Natural killer cell treated with Interleukin-12 subunit alpha and Interleukin-12 subunit beta and Interleukin-15 and Interleukin-18, amount 100 ng/mL, for 72 hours (primary cell): Measurements from ENCODE around the gene RPS2. TPM values are rescaled to one million over a fixed set of nuclear protein-coding genes. Genes with fewer than 3 reads are reported as not detected.

Source experiments
- ATAC-seq, 2 donors: fragments of 150-1000 bp; cut with Tn5 transposase in 1 of 2; sonication (Bioruptor Pico), chemical (Tn5 transposase) in 1 of 2; 2 replicates each; pipeline ENCODE4 v1.10.0; 2021
- DNase-seq: peaks from one replicate; pipeline ENCODE4 v3.0.0; 2022; ENCODE audit warnings: low spot score
- H3K27ac Mint-ChIP-seq, 2 donors: 1 replicate in 1 of 2; 2 replicates in 1 of 2; pipeline ENCODE4 v1.8.0; 2022; ENCODE audit warnings: mixed read lengths in 2 of 2, mild to moderate bottlenecking in 1 of 2, moderate library complexity in 1 of 2
- H3K27me3 Mint-ChIP-seq, 2 donors: 1 replicate in 1 of 2; 2 replicates in 1 of 2; pipeline ENCODE4 v1.8.0; 2022; ENCODE audit warnings: mixed read lengths in 2 of 2
- H3K36me3 Mint-ChIP-seq: one replicate; pipeline ENCODE4 v1.8.0; 2022; ENCODE audit warnings: mixed read lengths
- H3K4me1 Mint-ChIP-seq, 2 donors: 1 replicate in 1 of 2; 2 replicates in 1 of 2; pipeline ENCODE4 v1.8.0; 2022; ENCODE audit warnings: low read depth in 2 of 2, mixed read lengths in 2 of 2, mild to moderate bottlenecking in 1 of 2
- H3K4me3 Mint-ChIP-seq: one replicate; pipeline ENCODE4 v1.8.0; 2022; ENCODE audit warnings: mixed read lengths
- H3K9me3 Mint-ChIP-seq: 2 replicates; pipeline ENCODE4 v1.8.0; 2022; ENCODE audit warnings: mixed read lengths
- total RNA-seq, 2 donors: library from RNA; stranded (reverse); gene quantifications; one replicate each; pipeline ENCODE4 v1.2.3, GENCODE V29; 2022

The RPS2 gene
- total RNA-seq, 2 donors from 2014 or later: 2,056 to 2,952 TPM

GRCh38 chr16:1982013-1982433 is 17.4 kb upstream of the RPS2 start:
- H3K4me1 Mint-ChIP-seq: peaks cover 0 to 18% of the 10 kb centered on the region in 2 donors
- H3K36me3 Mint-ChIP-seq: no peaks in the 10 kb centered on the region
- H3K4me3 Mint-ChIP-seq: peak overlapping the region; percentile 75
- no peak overlapping the region for H3K27ac Mint-ChIP-seq
- peaks cover 0 to 10% of the 10 kb centered on the region in 2 donors for H3K27me3 Mint-ChIP-seq
- no peak for ATAC-seq
- H3K9me3 Mint-ChIP-seq: no peaks in the 10 kb centered on the region
- DNase-seq: no peak

GRCh38 chr16:1981398-1981836 is 16.8 kb upstream of the RPS2 start, which contains the start of gene NOXO1:
Gene NOXO1, minus strand, starts transcription at chr16:1981469. Its CDS starts 290 bp downstream, at chr16:1981179.
- Mint-ChIP-seq H3K36me3 (no peaks in the 10 kb centered on the region), H3K27ac (no peak within 1 kb of the TSS), H3K4me3 (peak within 1 kb of the TSS; percentile 75), H3K27me3 (peaks cover 0 to 10% of the 10 kb centered on the region in 2 donors), H3K4me1 (peaks cover 0 to 16% of the 10 kb centered on the region in 2 donors), H3K9me3 (no peaks in the 10 kb centered on the region)
- no peak for DNase-seq
- ATAC-seq: no peak

- H3K4me3 Mint-ChIP-seq: no peak overlapping the region
- no peaks in the 10 kb centered on the region for H3K9me3 Mint-ChIP-seq
- H3K27ac Mint-ChIP-seq: no peak overlapping the region
- ATAC-seq (no peak), DNase-seq (no peak)
- no peaks in the 10 kb centered on the region for H3K36me3 Mint-ChIP-seq
- H3K27me3 Mint-ChIP-seq: peaks cover 0 to 10% of the 10 kb centered on the region in 2 donors
- peaks cover 0 to 13% of the 10 kb centered on the region in 2 donors for H3K4me1 Mint-ChIP-seq
Measured at GRCh38 chr16:1980770-1981087, 16.1 kb upstream of the RPS2 start.

GRCh38 chr16:1980030-1980769 is 15.6 kb upstream of the RPS2 start:
- no peak overlapping the region for H3K4me3 Mint-ChIP-seq
- no peaks in the 10 kb centered on the region for H3K9me3 Mint-ChIP-seq
- H3K4me1 Mint-ChIP-seq: peaks cover 0 to 13% of the 10 kb centered on the region in 2 donors
- DNase-seq (no peak), ATAC-seq (no peak)
- no peak overlapping the region for H3K27ac Mint-ChIP-seq
- peaks cover 0 to 10% of the 10 kb centered on the region in 2 donors for H3K27me3 Mint-ChIP-seq
- no peaks in the 10 kb centered on the region for H3K36me3 Mint-ChIP-seq

GRCh38 chr16:1979271-1980029 is 14.8 kb upstream of the RPS2 start:
- no peak for ATAC-seq
- Mint-ChIP-seq H3K27me3 (peaks cover 0 to 10% of the 10 kb centered on the region in 2 donors), H3K27ac (no peak overlapping the region), H3K4me3 (no peak overlapping the region), H3K36me3 (no peaks in the 10 kb centered on the region), H3K4me1 (peaks cover 0 to 9% of the 10 kb centered on the region in 2 donors), H3K9me3 (no peaks in the 10 kb centered on the region)
- no peak for DNase-seq

GRCh38 chr16:1978476-1979120 is 14.0 kb upstream of the RPS2 start:
- no peak overlapping the region for H3K27ac Mint-ChIP-seq
- no peak overlapping the region for H3K4me3 Mint-ChIP-seq
- DNase-seq (no peak), ATAC-seq (no peak)
- no peaks in the 10 kb centered on the region for H3K9me3 Mint-ChIP-seq
- H3K27me3 Mint-ChIP-seq: peaks cover 0 to 10% of the 10 kb centered on the region in 2 donors
- H3K36me3 Mint-ChIP-seq: no peaks in the 10 kb centered on the region
- peaks cover 0 to 9% of the 10 kb centered on the region in 2 donors for H3K4me1 Mint-ChIP-seq

GRCh38 chr16:1977875-1978268 is 13.2 kb upstream of the RPS2 start:
- Mint-ChIP-seq H3K9me3 (no peaks in the 10 kb centered on the region), H3K27me3 (peaks cover 0 to 6% of the 10 kb centered on the region in 2 donors), H3K4me1 (peaks cover 4 to 8% of the 10 kb centered on the region in 2 donors), H3K36me3 (no peaks in the 10 kb centered on the region), H3K27ac (no peak overlapping the region), H3K4me3 (no peak overlapping the region)
- no peak for ATAC-seq
- no peak for DNase-seq

GRCh38 chr16:1976951-1977874 is 12.6 kb upstream of the RPS2 start:
- Mint-ChIP-seq H3K27me3 (peaks cover 0 to 4% of the 10 kb centered on the region in 2 donors), H3K9me3 (no peaks in the 10 kb centered on the region), H3K36me3 (no peaks in the 10 kb centered on the region), H3K4me1 (peaks cover 5 to 8% of the 10 kb centered on the region in 2 donors), H3K4me3 (no peak overlapping the region), H3K27ac (no peak overlapping the region)
- ATAC-seq (no peak), DNase-seq (no peak)

- H3K4me1 Mint-ChIP-seq: peaks cover 14 to 15% of the 10 kb centered on the region in 2 donors
- H3K36me3 Mint-ChIP-seq: no peaks in the 10 kb centered on the region
- DNase-seq: no peak
- no peak overlapping the region for H3K27ac Mint-ChIP-seq
- H3K9me3 Mint-ChIP-seq: no peaks in the 10 kb centered on the region
- ATAC-seq: no peak
- H3K4me3 Mint-ChIP-seq: no peak overlapping the region
- peaks cover 0 to 2% of the 10 kb centered on the region in 2 donors for H3K27me3 Mint-ChIP-seq
Measured at GRCh38 chr16:1976216-1976520, 11.5 kb upstream of the RPS2 start.

GRCh38 chr16:1975432-1976215 is 11.0 kb upstream of the RPS2 start:
- ATAC-seq (no peak), DNase-seq (no peak)
- no peaks in the 10 kb centered on the region for H3K9me3 Mint-ChIP-seq
- peaks cover 18 to 21% of the 10 kb centered on the region in 2 donors for H3K4me1 Mint-ChIP-seq
- H3K36me3 Mint-ChIP-seq: no peaks in the 10 kb centered on the region
- H3K27ac Mint-ChIP-seq: no peak overlapping the region
- H3K27me3 Mint-ChIP-seq: peaks cover 0 to 2% of the 10 kb centered on the region in 2 donors
- no peak overlapping the region for H3K4me3 Mint-ChIP-seq

- no peaks in the 10 kb centered on the region for H3K9me3 Mint-ChIP-seq
- no peaks in the 10 kb centered on the region for H3K27me3 Mint-ChIP-seq
- H3K27ac Mint-ChIP-seq: no peak overlapping the region
- no peaks in the 10 kb centered on the region for H3K36me3 Mint-ChIP-seq
- H3K4me3 Mint-ChIP-seq: no peak overlapping the region
- DNase-seq (no peak), ATAC-seq (no peak)
- peaks cover 18 to 21% of the 10 kb centered on the region in 2 donors for H3K4me1 Mint-ChIP-seq
Measured at GRCh38 chr16:1974157-1975070, 9.8 kb upstream of the RPS2 start.
